ENCODE data around the gene STC2.

The STC2 gene

GRCh38 chr5:173278641-173279040, 49.6 kb downstream of the STC2 start:
- peaks cover 0 to 4% of the 10 kb centered on the region in 2 donors for H3K9me3 ChIP-seq (ENCODE audit: control insufficient read depth in 2 of 2, low read length in 2 of 2)
- no peak overlapping the region for H3K27ac ChIP-seq (ENCODE audit: low read length)
- H3K4me3 ChIP-seq (ENCODE audit: low read length in 2 of 2), result no peak overlapping the region
- no peak overlapping the region for H3K9ac ChIP-seq (ENCODE audit: low read length in 2 of 2)
- peaks cover 8 to 14% of the 10 kb centered on the region in 2 donors for H3K27me3 ChIP-seq (ENCODE audit: control insufficient read depth in 1 of 2, insufficient read depth in 2 of 2, low read length in 2 of 2)
- no peaks in the 10 kb centered on the region for H3K36me3 ChIP-seq (ENCODE audit: control insufficient read depth in 2 of 2, insufficient read depth in 2 of 2, low read length in 2 of 2)
- H3K4me1 ChIP-seq (ENCODE audit: control insufficient read depth, insufficient read depth, low read length), result peaks cover 2% of the 10 kb centered on the region

GRCh38 chr5:173278172-173278571, 50.0 kb downstream of the STC2 start:
- peaks cover 5 to 14% of the 10 kb centered on the region in 2 donors for H3K27me3 ChIP-seq (ENCODE audit: control insufficient read depth in 1 of 2, insufficient read depth in 2 of 2, low read length in 2 of 2)
- H3K27ac ChIP-seq (ENCODE audit: low read length), result no peak overlapping the region
- no peak overlapping the region for H3K4me3 ChIP-seq (ENCODE audit: low read length in 2 of 2)
- no peaks in the 10 kb centered on the region for H3K4me1 ChIP-seq (ENCODE audit: control insufficient read depth, insufficient read depth, low read length)
- peaks cover 0 to 4% of the 10 kb centered on the region in 2 donors for H3K9me3 ChIP-seq (ENCODE audit: control insufficient read depth in 2 of 2, low read length in 2 of 2)
- H3K9ac ChIP-seq (ENCODE audit: low read length in 2 of 2), result no peak overlapping the region
- no peaks in the 10 kb centered on the region for H3K36me3 ChIP-seq (ENCODE audit: control insufficient read depth in 2 of 2, insufficient read depth in 2 of 2, low read length in 2 of 2)

- Histone ChIP-seq H3K9me3 (ENCODE audit: control insufficient read depth in 2 of 2, low read length in 2 of 2) (peaks cover 0 to 5% of the 10 kb centered on the region in 2 donors), H3K27ac (ENCODE audit: low read length) (no peak overlapping the region), H3K27me3 (ENCODE audit: control insufficient read depth in 1 of 2, insufficient read depth in 2 of 2, low read length in 2 of 2) (peaks cover 0 to 1% of the 10 kb centered on the region in 2 donors), H3K4me1 (ENCODE audit: control insufficient read depth, insufficient read depth, low read length) (no peaks in the 10 kb centered on the region), H3K4me3 (ENCODE audit: low read length in 2 of 2) (no peak overlapping the region), H3K9ac (ENCODE audit: low read length in 2 of 2) (no peak overlapping the region), H3K36me3 (ENCODE audit: control insufficient read depth in 2 of 2, insufficient read depth in 2 of 2, low read length in 2 of 2) (no peaks in the 10 kb centered on the region)
Observed at GRCh38 chr5:173274771-173275170, 53.4 kb downstream of the STC2 start.

GRCh38 chr5:173271419-173271818, 56.8 kb downstream of the STC2 start:
- no peak overlapping the region for H3K9ac ChIP-seq (ENCODE audit: low read length in 2 of 2)
- H3K4me3 ChIP-seq (ENCODE audit: low read length in 2 of 2), result no peak overlapping the region
- no peaks in the 10 kb centered on the region for H3K36me3 ChIP-seq (ENCODE audit: control insufficient read depth in 2 of 2, insufficient read depth in 2 of 2, low read length in 2 of 2)
- no peaks in the 10 kb centered on the region for H3K4me1 ChIP-seq (ENCODE audit: control insufficient read depth, insufficient read depth, low read length)
- peaks cover 2 to 8% of the 10 kb centered on the region in 2 donors for H3K27me3 ChIP-seq (ENCODE audit: control insufficient read depth in 1 of 2, insufficient read depth in 2 of 2, low read length in 2 of 2)
- peaks cover 0 to 5% of the 10 kb centered on the region in 2 donors for H3K9me3 ChIP-seq (ENCODE audit: control insufficient read depth in 2 of 2, low read length in 2 of 2)
- H3K27ac ChIP-seq (ENCODE audit: low read length), result no peak overlapping the region

- H3K9me3 ChIP-seq (ENCODE audit: control insufficient read depth in 2 of 2, low read length in 2 of 2), result peaks cover 0 to 2% of the 10 kb centered on the region in 2 donors
- peaks cover 11 to 13% of the 10 kb centered on the region in 2 donors for H3K27me3 ChIP-seq (ENCODE audit: control insufficient read depth in 1 of 2, insufficient read depth in 2 of 2, low read length in 2 of 2)
- H3K27ac ChIP-seq (ENCODE audit: low read length), result no peak overlapping the region
- no peak overlapping the region for H3K4me3 ChIP-seq (ENCODE audit: low read length in 2 of 2)
- H3K36me3 ChIP-seq (ENCODE audit: control insufficient read depth in 2 of 2, insufficient read depth in 2 of 2, low read length in 2 of 2), result no peaks in the 10 kb centered on the region
- H3K9ac ChIP-seq (ENCODE audit: low read length in 2 of 2), result no peak overlapping the region
- H3K4me1 ChIP-seq (ENCODE audit: control insufficient read depth, insufficient read depth, low read length), result no peaks in the 10 kb centered on the region
Observed at GRCh38 chr5:173268750-173269432, 59.3 kb downstream of the STC2 start.

- Histone ChIP-seq H3K4me1 (ENCODE audit: control insufficient read depth, insufficient read depth, low read length) (no peaks in the 10 kb centered on the region), H3K9ac (ENCODE audit: low read length in 2 of 2) (no peak overlapping the region), H3K27me3 (ENCODE audit: control insufficient read depth in 1 of 2, insufficient read depth in 2 of 2, low read length in 2 of 2) (peaks cover 13 to 14% of the 10 kb centered on the region in 2 donors), H3K36me3 (ENCODE audit: control insufficient read depth in 2 of 2, insufficient read depth in 2 of 2, low read length in 2 of 2) (no peaks in the 10 kb centered on the region), H3K9me3 (ENCODE audit: control insufficient read depth in 2 of 2, low read length in 2 of 2) (no peaks in the 10 kb centered on the region), H3K27ac (ENCODE audit: low read length) (no peak overlapping the region), H3K4me3 (ENCODE audit: low read length in 2 of 2) (no peak overlapping the region)
Observed at GRCh38 chr5:173265433-173265832, 62.8 kb downstream of the STC2 start.
